ELR (cell line): ENCODE data around the gene GALNT7.

Source experiments
- DNase-seq: peaks from one replicate; pipeline ENCODE4 v3.0.0-alpha.2; 2015; ENCODE audit warnings: low read depth

GALNT7 gene

GRCh38 chr4:173301518-173302201, 133.0 kb downstream of the GALNT7 start:
- DNase-seq: peak; percentile 60

DNA sequence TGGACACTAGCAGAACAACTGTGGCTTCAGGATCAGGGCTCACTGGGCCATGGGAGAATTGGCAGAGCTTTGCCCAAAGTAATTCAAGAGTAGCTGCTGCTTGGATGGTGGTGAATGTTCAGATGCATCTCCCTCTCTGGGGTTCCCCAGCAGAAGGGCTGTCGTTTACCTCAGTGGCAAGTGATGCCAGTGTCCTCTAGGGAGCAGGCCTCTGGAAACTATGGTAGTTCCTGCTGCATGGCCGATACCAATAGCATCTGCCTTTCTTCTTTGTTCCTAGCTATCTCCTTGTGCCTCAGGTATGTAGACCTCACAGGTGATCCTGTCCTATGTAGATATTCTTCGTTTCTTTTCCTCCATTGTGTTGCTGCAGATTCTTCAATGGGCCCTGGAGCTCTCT, 139.2 kb downstream of the GALNT7 start:
- no peak for DNase-seq

GRCh38 chr4:173311368-173311767, 142.8 kb downstream of the GALNT7 start:
- no peak for DNase-seq

GRCh38 chr4:173314715-173315114, 146.1 kb downstream of the GALNT7 start:
- no peak for DNase-seq

DNA sequence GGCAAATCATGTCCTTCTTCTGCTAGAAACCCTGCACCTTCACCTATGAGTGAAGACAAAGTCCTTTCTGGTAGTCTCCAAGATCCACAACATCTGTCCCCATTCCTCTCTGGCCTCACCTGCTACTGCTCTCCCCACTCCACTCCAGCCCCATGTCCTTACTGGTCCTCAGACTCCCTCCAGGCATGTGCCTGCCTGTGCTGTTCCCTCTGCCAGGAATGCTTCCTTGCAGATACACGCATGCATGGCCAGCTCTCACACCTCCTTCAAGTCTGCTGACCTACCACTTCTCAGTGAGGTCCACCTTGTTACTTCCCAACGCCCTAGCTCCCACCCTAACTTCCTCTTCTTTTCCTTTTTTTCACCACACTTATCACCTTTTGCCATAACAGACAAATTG, 147.4 kb downstream of the GALNT7 start:
- DNase-seq: no peak

- peak; percentile 32 for DNase-seq
Observed at GRCh38 chr4:173317004-173317403, 148.4 kb downstream of the GALNT7 start.

- no peak for DNase-seq
Observed at GRCh38 chr4:173318240-173318639, 149.6 kb downstream of the GALNT7 start.

DNA sequence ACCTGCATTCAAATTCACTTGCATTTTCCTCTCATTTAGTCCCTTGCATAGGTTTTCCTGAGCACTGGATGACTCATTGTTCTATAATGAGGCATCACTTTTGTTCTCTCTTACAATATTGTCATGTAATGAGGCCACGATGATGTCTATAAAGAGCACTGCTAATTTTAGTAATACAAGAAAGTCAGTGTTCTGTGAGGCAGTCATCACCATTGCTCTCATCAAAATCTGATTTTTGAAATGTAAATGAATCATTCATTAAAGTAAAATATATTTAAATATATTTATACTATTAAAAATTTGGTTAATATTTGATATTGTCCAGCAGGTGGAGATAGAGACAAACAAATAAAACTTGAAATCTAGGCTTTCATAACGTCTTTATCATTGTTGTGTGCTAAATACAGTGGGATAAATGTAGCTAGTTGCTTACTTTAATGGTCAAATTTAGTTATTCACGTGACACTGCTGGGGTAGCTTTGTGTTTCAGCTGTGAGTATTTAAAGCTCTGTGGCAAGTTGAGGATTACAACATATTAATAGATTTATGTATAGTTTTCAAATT, 150.1 kb downstream of the GALNT7 start:
- DNase-seq: peak; percentile 78

DNA sequence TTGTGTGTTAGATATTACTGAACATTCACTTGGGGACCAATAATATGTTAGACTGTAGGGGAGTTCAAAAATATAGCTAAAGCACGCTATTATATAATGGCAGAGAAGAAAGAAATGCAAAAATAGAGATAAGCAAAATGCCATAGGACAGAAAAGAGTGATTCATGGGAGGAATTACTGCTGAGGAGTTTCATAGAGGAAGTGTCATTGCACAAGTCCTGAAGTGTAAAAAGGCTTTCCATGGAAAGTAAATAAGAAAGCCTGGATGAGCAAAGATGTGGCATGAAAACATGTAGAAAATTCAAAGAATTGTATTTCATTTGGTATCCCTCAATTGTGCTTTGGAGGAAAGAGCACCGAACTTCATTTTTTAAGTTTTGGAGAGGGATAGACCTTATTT, 151.1 kb downstream of the GALNT7 start:
- no peak for DNase-seq

DNA sequence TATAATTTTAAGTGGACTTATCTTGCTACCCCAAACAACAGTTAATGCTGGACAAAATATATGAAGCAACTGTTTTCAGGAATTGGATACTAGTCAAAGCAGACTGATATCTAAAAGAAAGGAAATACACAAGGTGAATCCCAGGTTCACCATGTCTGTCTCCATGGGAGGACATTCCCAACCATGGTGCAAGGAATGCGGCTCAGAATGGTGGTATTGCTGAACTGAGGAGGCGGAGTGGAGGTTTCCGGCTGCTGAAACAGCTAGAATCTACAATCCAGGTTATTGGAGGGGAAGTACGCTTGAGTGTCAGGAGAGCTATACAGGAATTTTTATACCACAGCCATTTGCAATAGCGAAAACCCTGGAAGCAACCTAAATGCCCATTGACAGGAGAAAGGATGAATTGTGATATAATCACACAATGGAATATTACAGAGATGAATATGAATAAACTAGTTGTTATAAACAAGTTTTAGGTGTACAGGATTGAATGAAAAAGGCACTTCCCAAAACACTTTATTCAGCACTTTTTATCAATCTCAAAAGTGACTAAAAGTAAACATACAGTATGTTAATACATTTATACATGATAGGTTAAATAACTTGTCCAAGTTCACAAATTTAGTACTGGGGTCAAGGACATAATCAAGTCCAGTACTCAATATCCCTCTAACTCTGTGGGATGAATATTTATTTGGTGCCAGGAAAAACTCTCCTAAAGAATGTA, 156.6 kb downstream of the GALNT7 start:
- DNase-seq: no peak

DNA sequence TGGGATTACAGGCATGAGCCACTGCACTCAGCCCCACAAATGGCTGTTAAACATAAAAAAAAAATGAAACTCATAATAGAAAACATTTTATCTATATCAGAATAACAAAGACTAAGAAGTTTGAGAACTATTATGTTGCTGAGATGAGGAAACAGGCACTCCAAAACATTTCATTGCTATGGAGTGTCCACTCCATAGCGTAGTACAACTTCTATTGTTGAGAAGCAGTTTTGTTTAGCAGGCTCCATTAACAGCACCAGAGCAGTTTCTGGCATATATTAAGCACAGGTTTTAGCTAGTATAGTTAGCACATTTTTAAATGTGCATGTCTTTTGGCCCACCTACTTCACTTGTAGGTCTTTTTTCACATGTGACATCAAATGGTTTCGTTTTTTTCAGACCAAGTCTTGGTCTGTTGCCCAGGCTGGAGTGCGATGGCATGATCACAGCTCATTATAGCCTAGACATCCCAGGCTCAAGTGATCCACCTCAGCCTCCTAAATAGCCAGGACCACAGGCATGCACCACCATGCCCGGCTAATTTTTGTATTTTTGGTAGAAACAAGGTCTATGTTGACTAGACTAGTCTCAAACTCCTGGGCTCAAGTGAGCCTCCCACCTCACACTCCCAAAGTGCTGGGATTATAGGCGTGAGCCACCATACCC, 159.8 kb downstream of the GALNT7 start:
- no peak for DNase-seq

DNA sequence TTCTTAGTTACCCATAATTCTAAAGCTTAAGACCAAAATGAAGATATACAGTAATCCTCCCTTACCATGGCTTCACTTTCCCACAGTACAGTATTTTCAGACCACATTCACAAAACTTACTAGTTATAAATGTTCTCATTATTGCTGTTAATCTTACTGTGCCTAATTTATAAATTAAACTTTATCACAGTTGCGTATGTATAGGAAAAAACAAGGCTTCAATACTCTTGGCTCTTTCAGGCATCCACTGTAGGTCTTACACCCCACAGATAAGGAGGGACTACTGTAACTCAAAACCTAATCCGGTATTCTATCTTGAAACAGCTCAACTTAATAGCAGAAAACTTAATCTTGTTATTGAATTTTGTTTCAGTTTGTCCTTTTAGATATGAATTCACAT, 162.0 kb downstream of the GALNT7 start:
- no peak for DNase-seq

- DNase-seq: peak; percentile 58
Observed at GRCh38 chr4:173332021-173332487, 163.4 kb downstream of the GALNT7 start.

- peak; percentile 33 for DNase-seq
Observed at GRCh38 chr4:173332963-173333657, 164.5 kb downstream of the GALNT7 start.

DNA sequence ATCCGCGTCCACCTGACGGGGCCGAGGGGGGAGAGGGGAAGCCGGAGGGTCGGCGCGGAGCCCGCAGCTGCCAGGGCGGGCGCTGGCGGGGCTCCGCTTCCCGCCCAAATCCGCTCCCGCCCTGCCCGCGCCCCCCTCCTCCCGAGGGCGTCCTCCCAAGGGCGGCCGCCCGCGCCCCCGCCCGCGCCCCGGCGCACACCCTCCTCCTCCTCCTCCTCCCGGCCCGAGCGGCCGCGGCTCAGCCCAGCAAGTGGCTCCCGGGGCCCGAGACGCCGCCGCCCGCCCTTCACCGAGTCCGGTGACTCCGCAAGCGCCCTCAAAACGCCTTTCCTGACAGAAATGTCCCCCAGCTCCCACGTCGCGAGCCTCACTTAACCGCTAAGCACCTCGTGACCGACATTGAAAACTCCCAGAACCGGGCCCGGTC, 165.1 kb downstream of the GALNT7 start:
- DNase-seq: peak; percentile 38

GRCh38 chr4:173334085-173334890, 165.7 kb downstream of the GALNT7 start, which contains the start of gene HMGB2:
Gene HMGB2 (minus strand): TSS chr4:173334358. CDS start chr4:173333649, 709 bp downstream.
- DNase-seq: peak; percentile 99

GRCh38 chr4:173334891-173335752, 166.5 kb downstream of the GALNT7 start:
- peak; percentile 94 for DNase-seq

- DNase-seq: peak; percentile 63
Observed at GRCh38 chr4:173337463-173337862, 168.9 kb downstream of the GALNT7 start.

DNA sequence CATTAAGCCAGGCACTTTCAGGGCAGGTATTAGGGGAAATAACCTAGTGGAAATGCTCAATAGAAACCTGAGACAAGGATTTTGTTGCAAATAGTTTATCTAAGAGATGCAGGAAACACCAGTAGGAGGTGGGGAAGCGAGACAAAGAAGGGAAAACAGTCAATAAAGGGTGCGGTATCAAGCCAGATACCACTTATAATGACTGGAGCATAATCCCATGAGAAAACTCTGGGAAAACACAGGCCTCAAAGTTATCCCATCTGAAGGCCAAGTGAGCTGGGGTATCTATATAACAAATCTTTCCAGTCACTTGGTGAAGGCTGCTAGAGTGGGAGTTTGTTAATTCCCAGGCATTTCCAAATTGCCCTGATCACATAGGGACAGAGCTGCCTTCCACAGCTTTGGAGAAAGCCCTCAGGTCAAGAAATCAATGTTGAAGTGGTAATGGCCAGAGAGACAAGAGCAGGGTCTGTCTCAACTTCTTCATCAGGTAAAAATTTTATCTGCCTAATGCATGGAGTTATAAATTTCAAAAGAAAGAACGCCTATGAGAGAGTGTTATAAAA, 175.3 kb downstream of the GALNT7 start:
- DNase-seq: no peak

DNA sequence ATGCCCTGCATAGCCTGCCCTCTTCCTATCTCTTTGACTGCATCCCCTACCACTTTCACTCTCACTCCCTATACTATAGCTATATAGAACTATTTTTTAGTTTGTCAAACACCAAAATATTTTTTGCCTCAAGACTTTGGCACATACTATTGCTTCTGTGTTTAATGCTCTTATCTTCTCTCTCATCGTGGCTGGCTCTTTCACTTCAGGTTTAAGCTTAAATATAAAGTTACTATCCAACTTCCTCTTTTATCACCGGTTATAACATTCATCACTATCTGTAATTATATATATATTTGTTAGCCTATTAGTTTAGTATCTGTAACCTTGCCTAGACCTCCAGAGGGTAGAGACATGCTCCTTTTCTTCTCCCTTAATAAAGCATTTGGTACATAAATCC, 177.0 kb downstream of the GALNT7 start:
- DNase-seq: no peak
